ENCODE results near the gene SLC20A1.
A peak's percentile ranks its signal among the peaks of the same experiment; 100 is the strongest.

The SLC20A1 gene

GRCh38 chr2:112634874-112635157, 10.9 kb upstream of the SLC20A1 start:
- H3K9ac ChIP-seq: no peak overlapping the region
- TF ChIP-seq Cebpa-rat (IDR thresholded peaks at IDR 0.05): no peak
- H3K9me3 ChIP-seq: no peaks in the 10 kb centered on the region
- no peak overlapping the region for H3K4me2 ChIP-seq
- no peaks in the 10 kb centered on the region for H3K27me3 ChIP-seq
- H3K27ac ChIP-seq: no peak overlapping the region
- H3K36me3 ChIP-seq: no peaks in the 10 kb centered on the region
- no peak overlapping the region for H3K4me3 ChIP-seq
- H4K20me1 ChIP-seq: no peaks in the 10 kb centered on the region
- H3K4me1 ChIP-seq: peaks cover 29% of the 10 kb centered on the region

GRCh38 chr2:112636605-112637288, 9.0 kb upstream of the SLC20A1 start:
- Histone ChIP-seq H3K4me3 (no peak overlapping the region), H3K9me3 (no peaks in the 10 kb centered on the region), H3K27ac (no peak overlapping the region), H3K4me2 (no peak overlapping the region), H3K9ac (no peak overlapping the region), H3K36me3 (no peaks in the 10 kb centered on the region), H3K4me1 (peaks cover 17% of the 10 kb centered on the region), H3K27me3 (no peaks in the 10 kb centered on the region), H4K20me1 (no peaks in the 10 kb centered on the region)
- TF ChIP-seq Cebpa-rat (IDR thresholded peaks at IDR 0.05): no peak

- no peak overlapping the region for H3K27ac ChIP-seq
- no peak overlapping the region for H3K9ac ChIP-seq
- no peak overlapping the region for H3K4me3 ChIP-seq
- H4K20me1 ChIP-seq: no peaks in the 10 kb centered on the region
- no peaks in the 10 kb centered on the region for H3K27me3 ChIP-seq
- no peak overlapping the region for H3K4me2 ChIP-seq
- H3K4me1 ChIP-seq: peaks cover 15% of the 10 kb centered on the region
- H3K36me3 ChIP-seq: no peaks in the 10 kb centered on the region
- H3K9me3 ChIP-seq: no peaks in the 10 kb centered on the region
- TF ChIP-seq Cebpa-rat (IDR thresholded peaks at IDR 0.05): no peak; the same call in 1 of the 2 replicates
Measured at GRCh38 chr2:112637289-112637660, 8.5 kb upstream of the SLC20A1 start.

- H3K4me1 ChIP-seq: peaks cover 22% of the 10 kb centered on the region
- no peaks in the 10 kb centered on the region for H3K9me3 ChIP-seq
- H3K27ac ChIP-seq: no peak overlapping the region
- H3K27me3 ChIP-seq: no peaks in the 10 kb centered on the region
- no peak overlapping the region for H3K9ac ChIP-seq
- H3K4me2 ChIP-seq: no peak overlapping the region
- no peak overlapping the region for H3K4me3 ChIP-seq
- H4K20me1 ChIP-seq: no peaks in the 10 kb centered on the region
- H3K36me3 ChIP-seq: no peaks in the 10 kb centered on the region
- TF ChIP-seq Cebpa-rat (IDR thresholded peaks at IDR 0.05): no peak
Measured at GRCh38 chr2:112639936-112640335, 5.8 kb upstream of the SLC20A1 start.

GRCh38 chr2:112640467-112640799, 5.3 kb upstream of the SLC20A1 start:
- Histone ChIP-seq H3K4me1 (peaks cover 24% of the 10 kb centered on the region), H3K27ac (no peak overlapping the region), H3K9me3 (no peaks in the 10 kb centered on the region), H3K4me2 (no peak overlapping the region), H4K20me1 (no peaks in the 10 kb centered on the region), H3K9ac (no peak overlapping the region), H3K4me3 (no peak overlapping the region), H3K36me3 (no peaks in the 10 kb centered on the region), H3K27me3 (no peaks in the 10 kb centered on the region)
- no peak for TF ChIP-seq Cebpa-rat (IDR thresholded peaks at IDR 0.05)

- no peaks in the 10 kb centered on the region for H4K20me1 ChIP-seq
- H3K27ac ChIP-seq: no peak overlapping the region
- 0 out of 2 replicates have a peak overlapping the region, but pooled peaks have one; percentile 32 for H3K4me2 ChIP-seq
- no peaks in the 10 kb centered on the region for H3K36me3 ChIP-seq
- H3K4me1 ChIP-seq: peaks cover 24% of the 10 kb centered on the region
- TF ChIP-seq Cebpa-rat (IDR thresholded peaks at IDR 0.05): no peak
- no peak overlapping the region for H3K9ac ChIP-seq
- no peaks in the 10 kb centered on the region for H3K27me3 ChIP-seq
- H3K4me3 ChIP-seq: no peak overlapping the region
- no peaks in the 10 kb centered on the region for H3K9me3 ChIP-seq
Measured at GRCh38 chr2:112640800-112641675, 4.7 kb upstream of the SLC20A1 start.

GRCh38 chr2:112641701-112642100, 4.0 kb upstream of the SLC20A1 start:
- H3K9me3 ChIP-seq: no peaks in the 10 kb centered on the region
- no peak overlapping the region for H3K4me3 ChIP-seq
- 0 out of 2 replicates have a peak overlapping the region, but pooled peaks have one; percentile 32 for H3K4me2 ChIP-seq
- no peak for TF ChIP-seq Cebpa-rat (IDR thresholded peaks at IDR 0.05)
- no peak overlapping the region for H3K27ac ChIP-seq
- peaks cover under 1% of the 10 kb centered on the region; the same call in 1 of the 2 replicates for H4K20me1 ChIP-seq
- H3K27me3 ChIP-seq: no peaks in the 10 kb centered on the region
- no peaks in the 10 kb centered on the region for H3K36me3 ChIP-seq
- H3K4me1 ChIP-seq: peaks cover 24% of the 10 kb centered on the region
- no peak overlapping the region for H3K9ac ChIP-seq

GRCh38 chr2:112642561-112642960, 3.2 kb upstream of the SLC20A1 start:
- H3K36me3 ChIP-seq: peaks cover 4% of the 10 kb centered on the region; the same call in 1 of the 2 replicates
- no peaks in the 10 kb centered on the region for H3K27me3 ChIP-seq
- no peak overlapping the region for H3K4me3 ChIP-seq
- H3K27ac ChIP-seq: no peak overlapping the region
- H3K9me3 ChIP-seq: no peaks in the 10 kb centered on the region
- peaks cover 9% of the 10 kb centered on the region; the same call in 1 of the 2 replicates for H4K20me1 ChIP-seq
- H3K4me1 ChIP-seq: peaks cover 31% of the 10 kb centered on the region
- no peak for TF ChIP-seq Cebpa-rat (IDR thresholded peaks at IDR 0.05)
- H3K4me2 ChIP-seq: no peak overlapping the region
- no peak overlapping the region for H3K9ac ChIP-seq

- TF ChIP-seq Cebpa-rat (IDR thresholded peaks at IDR 0.05): no peak
- H3K4me3 ChIP-seq: no peak overlapping the region
- no peak overlapping the region for H3K4me2 ChIP-seq
- H3K27me3 ChIP-seq: no peaks in the 10 kb centered on the region
- H3K36me3 ChIP-seq: peaks cover 8% of the 10 kb centered on the region
- peaks cover 13% of the 10 kb centered on the region; the same call in 1 of the 2 replicates for H4K20me1 ChIP-seq
- H3K9me3 ChIP-seq: no peaks in the 10 kb centered on the region
- peaks cover 35% of the 10 kb centered on the region for H3K4me1 ChIP-seq
- H3K9ac ChIP-seq: no peak overlapping the region
- no peak overlapping the region for H3K27ac ChIP-seq
Measured at GRCh38 chr2:112642966-112643365, 2.8 kb upstream of the SLC20A1 start.

- Histone ChIP-seq H3K4me1 (peaks cover 41% of the 10 kb centered on the region), H3K9me3 (no peaks in the 10 kb centered on the region), H3K4me3 (no peak overlapping the region), H3K36me3 (peaks cover 13% of the 10 kb centered on the region), H3K27me3 (no peaks in the 10 kb centered on the region), H3K9ac (no peak overlapping the region), H3K27ac (no peak overlapping the region), H3K4me2 (no peak overlapping the region), H4K20me1 (peaks cover 18% of the 10 kb centered on the region; the same call in 1 of the 2 replicates)
- TF ChIP-seq Cebpa-rat (IDR thresholded peaks at IDR 0.05): no peak
Measured at GRCh38 chr2:112643488-112643887, 2.3 kb upstream of the SLC20A1 start.

All from BLaER1 (cell line).